HUDEP-2 (cell line): Measurements from ENCODE around the gene ARHGAP32.

Experiments used
- DNase-seq, 76 experiments: peaks; one replicate each; lab custom pipeline; 2025; ENCODE audit not compliant: unreplicated experiment in 76 of 76; lab: John Stamatoyannopoulos, UW

ARHGAP32 gene

DNA sequence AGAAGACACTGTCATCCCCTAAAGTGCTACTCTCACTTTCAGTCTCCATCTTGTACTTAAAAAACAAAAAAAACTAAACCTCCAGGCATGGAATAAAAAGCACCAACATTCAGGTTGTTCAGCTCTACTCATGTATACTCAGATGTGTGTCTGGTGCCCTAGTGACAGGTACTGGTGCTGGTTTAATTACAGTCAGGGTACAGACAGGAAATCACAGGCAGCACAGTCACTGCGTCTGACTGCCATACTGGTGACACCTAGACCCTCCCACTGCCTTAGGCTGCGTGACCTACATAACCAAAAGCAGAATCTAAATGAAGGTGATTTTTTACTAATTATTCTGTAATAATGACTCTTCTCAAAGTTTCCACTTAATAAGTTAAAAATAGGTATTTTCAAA, at the start of gene ARHGAP32:
Gene ARHGAP32 (minus strand): TSS at position 176 of the 400 bp plus-strand sequence. CDS start 127 bp downstream, at position 49.
- no peak for DNase-seq

DNA sequence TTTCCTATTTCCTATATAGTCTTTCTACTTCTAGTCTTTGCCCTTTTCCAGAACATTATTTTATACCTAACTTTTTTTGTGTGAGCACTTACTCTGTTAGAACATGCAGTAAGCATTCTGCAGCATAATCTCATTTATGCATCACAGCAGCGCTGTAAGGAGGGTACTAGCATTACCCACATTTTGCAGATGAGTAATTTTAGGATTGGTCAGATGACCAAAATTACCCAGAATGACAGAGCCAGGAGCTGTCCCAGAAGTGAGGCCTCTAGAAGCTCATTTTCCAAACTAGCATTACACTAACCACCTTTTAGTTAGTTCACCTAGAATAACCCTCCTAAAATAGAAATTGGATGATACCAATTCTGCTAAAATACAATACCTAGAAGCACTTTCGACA, 47.1 kb upstream of the ARHGAP32 start:
- DNase-seq: no peak

DNA sequence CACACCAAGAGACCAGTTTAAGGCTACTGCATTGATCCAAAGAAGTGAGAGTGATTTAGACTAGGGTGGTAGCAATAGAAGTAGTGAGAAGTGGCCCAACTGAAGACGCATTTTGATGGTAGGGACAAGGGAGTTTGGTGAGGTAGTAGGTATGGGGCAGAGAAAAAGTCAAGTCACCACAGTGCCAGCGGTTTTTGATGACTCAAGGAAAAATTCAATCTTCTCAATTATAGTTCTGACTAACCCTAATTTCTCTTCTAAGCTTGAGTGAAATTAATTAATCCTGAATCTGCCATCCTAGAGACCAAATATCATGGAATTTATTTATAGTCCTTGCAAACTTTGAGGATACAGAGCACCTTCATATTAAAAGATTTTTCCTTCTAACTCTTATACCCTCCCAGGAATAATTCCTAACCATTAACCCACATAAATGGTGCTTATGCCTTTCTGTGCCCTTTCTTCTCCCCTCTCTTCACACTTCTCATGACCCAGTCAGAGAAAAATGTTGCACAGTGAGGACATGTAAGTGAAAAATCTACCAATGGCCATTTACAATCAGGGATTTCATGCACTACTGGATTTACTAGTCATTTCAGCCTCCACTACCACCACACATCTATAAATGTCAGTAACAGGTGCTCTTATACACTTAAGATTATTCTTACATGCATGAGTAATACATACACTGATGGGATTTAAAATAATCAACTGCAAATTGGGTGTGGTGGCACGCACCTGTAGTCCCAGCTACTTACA, 45.9 kb upstream of the ARHGAP32 start:
- no peak for DNase-seq

DNA sequence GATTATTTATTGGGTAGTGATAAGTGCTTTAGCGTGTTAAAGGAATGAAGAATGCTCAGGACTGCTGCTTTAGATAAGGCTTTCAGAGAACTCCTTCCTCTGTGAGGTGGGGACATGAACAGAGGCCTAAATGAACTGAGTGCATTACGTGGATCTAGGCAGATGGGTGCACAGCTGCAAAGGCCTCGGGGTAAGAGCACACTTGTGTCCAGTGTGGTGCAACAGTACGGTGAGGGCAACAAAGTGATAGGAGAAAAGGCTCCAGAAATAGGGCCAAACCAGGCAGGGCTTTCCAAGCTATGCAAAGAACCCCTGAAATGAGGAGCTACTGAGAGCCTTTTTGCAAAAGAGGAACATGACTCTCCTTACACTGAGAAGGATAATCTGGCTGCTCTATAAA, 45.3 kb upstream of the ARHGAP32 start:
- DNase-seq: no peak

DNA sequence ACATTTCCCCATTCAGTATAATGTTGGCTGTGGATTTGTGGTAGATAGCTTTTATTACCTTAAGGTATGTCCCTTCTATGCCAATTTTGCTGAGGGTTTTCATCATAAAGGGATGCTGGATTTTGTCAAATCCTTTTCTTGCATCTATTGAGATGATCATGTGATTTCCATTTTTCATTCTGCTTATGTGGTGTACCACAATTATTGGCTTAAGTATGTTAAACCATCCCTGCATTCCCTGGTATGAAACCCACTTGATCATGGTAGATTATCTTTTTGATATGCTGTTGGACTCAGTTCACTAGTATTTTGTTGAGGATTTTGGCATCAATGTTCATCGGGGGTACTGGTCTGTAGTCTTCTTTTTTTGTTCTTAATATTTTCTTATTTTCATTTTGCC, 44.7 kb upstream of the ARHGAP32 start:
- no peak for DNase-seq

DNA sequence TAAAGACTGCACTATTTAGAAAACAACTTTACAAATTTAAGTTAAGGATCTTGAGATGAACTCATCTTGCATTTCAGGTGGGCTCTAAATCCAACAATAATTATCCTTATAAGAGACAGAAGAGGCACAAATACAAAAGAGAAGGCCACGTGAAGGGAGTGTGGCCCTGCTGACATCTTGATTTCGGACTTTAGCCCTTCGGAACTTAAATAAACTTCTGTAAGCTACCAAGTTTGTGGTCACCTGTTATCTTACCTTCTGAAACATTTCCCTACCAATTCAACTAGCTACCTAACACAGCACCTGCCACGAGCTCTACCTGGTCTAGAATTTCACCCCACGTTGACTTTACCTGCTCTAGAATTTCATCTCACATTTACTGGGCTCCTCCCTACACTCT, 42.9 kb upstream of the ARHGAP32 start:
- no peak for DNase-seq

DNA sequence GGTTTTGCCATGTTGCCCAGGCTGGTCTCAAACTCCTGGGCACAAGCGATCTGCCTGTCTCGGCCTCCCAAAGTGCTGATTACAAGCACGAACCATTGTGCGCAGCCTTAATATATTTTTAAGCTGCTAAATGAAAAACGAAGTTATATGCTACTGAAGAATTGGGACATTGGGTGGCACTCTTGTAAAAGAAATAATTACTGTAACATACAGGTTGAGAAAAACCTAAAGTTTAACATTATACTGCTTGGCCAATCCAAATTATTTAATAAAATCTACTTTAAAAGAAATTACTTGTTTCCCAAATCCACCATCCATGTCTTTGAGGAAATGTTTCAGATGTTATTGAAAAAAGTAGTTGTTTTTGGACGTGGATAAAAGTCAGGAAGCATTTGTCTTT, 37.9 kb upstream of the ARHGAP32 start:
- no peak for DNase-seq

DNA sequence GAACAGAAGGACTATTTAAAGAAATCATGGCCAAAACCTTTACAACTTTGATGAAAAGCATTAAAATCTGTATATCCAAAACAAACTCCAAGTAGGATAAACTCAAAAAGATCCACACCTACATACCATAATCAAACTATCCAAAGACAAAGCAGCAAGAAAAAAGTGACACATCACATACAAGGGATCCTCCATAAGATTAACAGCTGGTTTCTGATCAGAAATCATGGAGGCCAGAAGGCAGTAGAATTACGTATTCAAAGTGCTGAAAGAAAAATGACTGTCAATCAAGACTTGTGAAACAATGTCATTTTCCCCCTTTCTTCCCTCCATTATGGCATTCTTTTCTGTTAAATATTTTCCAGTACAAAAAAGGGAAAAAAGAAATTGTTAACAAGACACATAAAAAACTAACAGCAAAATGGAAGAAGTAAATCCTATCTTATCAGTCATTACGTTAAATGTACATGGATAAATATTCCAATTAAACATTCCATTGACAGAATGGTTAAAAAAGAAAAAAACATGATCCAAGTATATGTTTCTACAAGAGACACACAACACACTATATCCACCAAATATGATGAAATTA, 34.2 kb upstream of the ARHGAP32 start:
- no peak for DNase-seq

DNA sequence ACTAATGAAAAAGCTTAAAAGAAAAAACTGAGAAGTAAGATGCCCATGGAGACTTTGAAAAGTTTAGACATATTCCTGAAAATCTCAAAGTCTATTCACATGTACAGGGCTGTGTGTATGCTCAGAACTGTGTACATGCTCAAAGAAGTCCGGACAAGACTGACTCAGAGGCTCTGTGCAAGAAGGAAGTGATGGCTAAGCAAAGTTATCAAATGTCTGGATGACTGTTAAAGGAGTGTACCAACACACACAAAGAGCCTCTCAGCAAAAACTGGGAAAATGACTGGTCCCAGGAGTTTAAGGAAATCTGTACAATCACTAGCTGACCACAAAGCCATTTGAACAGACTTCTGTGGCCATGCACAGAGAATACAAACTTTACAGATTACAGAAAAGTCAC, 33.1 kb upstream of the ARHGAP32 start:
- DNase-seq: no peak

DNA sequence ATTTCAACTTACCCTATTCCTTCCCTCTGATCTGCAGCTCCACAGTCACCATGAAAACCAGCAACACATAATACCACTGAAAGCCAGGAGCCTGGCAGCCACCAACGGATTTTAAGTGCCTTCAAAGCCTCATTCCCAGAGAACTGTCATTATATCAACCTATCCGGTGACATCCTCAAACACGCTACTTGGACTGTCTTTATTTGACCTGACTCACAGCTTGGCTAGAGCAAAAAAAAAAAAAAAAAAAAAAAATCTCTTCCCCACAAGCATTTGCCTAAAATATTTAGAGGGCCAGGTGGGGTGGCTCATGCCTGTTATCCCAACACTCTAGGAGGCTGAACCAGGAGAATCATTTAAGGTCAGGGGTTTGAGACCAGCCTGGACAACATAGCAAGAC, 32.4 kb upstream of the ARHGAP32 start:
- no peak for DNase-seq

DNA sequence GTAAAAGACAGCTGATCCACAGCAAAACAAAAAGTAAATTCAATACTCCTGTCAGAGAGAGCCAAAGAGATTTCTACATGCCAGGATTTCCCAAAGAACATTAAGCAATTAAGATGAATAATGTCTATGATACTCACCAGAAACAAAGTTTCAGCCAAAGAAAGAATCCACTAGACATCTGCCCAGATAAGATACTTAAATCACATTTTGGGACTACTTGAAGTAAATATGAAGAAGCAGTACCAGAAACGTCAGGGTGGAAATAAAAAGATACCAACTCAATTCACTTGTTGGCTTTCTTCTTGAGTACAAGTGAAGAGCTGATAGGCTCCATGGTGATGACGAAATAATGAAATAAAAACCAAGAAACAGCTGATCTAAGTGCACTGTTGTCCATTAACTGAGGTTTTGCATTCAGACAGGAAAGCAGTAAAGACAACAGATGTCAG, 31.6 kb upstream of the ARHGAP32 start:
- DNase-seq: no peak

DNA sequence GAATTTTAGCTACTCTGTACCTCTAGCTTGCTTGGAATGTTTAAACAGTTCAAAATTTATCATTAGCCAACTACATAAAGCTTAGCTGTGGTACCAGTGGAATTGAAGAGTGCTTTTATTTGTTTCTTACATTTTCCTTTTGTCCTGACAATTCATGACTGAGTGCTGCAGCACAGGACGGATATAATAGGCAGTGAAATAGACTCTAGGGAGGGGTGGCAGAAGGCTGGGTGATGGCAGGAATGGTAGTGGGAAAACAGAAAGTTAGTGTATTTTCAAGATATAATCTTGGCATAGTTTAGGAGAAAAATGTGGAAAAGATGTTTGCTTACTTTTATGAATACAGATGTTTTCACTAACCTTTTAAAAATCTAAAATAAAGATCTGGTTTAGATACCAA, 31.1 kb upstream of the ARHGAP32 start:
- DNase-seq: no peak

DNA sequence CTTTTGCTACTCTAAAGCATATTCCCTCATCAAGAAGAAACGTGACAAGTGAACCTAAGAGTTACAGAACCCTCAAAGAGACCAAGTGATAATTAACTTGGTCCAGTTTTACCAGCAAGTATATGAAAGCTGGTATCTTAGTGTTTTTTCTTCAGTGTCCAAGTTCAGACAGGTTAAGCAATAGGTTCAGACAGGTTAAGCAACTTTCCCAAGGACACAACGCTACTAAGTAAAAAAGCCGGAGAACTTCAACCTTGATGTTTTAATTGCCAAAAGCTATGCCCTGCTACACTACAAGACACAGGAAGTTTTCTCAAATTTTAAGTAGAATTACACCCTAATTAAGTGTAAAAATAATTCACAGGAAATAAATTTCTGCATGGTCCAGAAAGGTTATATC, 30.0 kb upstream of the ARHGAP32 start:
- no peak for DNase-seq

DNA sequence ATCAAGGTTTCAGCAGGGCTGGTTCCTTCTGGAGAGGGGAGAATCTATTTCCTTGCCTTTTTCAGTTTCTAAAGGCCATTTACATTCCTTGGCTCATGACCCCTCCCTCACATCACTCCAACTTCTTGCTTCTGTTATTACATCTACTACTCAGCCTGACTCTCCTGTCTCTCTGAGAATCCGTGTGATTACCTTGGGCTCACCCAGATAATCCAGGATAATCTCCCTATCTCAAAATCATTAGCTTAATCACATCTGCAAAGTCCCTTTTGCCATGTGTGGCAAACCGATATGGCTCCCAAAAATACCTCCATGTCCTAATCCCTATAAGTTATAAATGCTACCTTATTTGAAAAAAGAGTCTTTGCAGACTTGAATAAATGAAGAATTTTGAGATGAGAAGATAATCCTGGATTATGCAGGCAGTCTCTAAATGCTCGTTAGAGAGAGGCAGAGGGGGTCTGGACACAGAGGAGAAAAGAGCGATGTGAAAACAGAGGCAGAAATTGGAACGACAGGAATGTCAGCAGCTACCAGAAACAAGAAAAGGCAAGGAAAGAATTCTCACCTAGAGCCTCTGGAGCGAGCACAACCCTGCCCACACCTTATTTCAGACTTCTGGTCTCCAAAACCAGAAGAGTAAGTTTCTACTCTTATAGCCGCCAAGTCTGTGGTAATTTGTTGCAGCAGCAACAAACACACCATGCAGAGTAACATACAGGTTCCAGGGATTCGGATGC, 23.6 kb upstream of the ARHGAP32 start:
- no peak for DNase-seq

DNA sequence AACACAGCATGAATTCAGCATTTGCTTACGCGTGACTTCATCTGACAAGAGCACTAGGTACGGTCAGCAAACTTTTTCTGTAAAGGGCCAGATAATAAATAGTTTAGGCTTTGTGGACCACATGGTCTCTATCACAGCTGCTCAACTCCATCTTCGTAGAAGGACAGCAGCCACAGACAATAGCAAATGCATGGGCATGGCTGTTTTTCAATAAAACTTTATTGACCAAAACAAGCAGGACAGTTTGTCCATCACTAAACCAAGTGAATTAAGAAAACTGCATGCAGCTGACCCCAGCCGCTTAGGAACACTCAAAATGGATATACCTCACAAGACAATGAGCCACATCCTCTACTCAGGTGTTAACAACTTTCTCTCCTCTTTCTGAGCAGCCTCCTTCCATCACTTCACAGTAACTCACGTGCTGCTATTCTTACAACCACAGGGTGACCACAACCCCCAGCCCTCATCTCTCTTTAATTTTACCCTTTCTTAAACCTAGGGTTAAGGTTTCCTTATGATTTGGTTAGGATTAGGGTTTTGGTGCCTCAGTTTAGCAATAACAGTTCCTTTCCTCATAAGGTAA, 22.7 kb upstream of the ARHGAP32 start:
- no peak for DNase-seq

DNA sequence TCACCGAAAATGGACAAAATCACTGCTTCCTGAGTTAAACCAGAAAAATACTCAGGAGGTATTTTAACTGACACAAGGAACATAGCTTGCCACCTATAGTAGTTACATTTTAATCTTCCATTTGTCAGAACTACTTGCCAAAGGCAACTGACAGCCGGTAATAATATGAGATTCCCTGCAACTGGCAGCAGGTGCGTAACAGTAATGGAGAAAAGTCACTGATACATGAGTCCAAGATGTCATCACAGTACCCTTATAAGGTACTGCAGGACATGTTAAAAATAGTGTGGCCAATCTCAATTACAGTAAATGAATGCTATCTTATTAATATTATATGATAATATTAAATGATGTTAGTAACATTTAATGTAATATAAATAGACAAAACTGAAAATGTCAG, 21.1 kb upstream of the ARHGAP32 start:
- no peak for DNase-seq

DNA sequence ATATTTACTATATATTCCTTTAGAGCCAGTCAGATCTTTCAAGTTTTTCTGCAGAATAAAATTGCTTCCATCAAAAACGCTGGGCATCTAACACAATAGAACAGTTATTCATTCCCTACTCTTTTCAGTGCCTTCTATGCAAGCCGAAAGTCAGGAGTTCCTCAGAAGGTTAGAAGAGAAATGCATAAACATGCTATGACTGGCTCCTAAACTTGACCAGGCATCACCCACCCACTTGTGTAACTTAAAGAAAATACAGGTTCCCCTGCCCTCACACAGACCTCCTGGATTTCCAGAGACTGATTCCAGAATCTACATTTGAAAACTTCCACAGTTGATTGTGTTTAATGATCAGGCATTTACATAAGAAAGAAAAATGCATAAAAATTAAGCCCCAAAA, 19.3 kb upstream of the ARHGAP32 start:
- no peak for DNase-seq

DNA sequence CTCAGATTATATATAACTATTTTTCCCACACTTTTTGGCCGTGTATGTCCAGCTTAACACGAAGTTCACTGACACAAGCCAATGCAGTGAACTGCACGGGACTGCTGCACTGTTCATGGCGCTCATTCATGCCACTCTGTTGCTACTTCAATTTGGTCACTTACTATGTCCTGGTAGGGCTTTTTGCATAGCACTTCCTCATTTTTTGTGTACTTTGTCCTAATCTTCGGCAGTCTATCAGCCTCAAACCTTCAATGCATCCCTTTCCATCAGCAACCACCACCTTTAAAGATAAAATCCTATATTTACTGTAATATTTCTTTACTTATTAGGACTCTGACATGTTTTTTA, 18.7 kb upstream of the ARHGAP32 start:
- no peak for DNase-seq

DNA sequence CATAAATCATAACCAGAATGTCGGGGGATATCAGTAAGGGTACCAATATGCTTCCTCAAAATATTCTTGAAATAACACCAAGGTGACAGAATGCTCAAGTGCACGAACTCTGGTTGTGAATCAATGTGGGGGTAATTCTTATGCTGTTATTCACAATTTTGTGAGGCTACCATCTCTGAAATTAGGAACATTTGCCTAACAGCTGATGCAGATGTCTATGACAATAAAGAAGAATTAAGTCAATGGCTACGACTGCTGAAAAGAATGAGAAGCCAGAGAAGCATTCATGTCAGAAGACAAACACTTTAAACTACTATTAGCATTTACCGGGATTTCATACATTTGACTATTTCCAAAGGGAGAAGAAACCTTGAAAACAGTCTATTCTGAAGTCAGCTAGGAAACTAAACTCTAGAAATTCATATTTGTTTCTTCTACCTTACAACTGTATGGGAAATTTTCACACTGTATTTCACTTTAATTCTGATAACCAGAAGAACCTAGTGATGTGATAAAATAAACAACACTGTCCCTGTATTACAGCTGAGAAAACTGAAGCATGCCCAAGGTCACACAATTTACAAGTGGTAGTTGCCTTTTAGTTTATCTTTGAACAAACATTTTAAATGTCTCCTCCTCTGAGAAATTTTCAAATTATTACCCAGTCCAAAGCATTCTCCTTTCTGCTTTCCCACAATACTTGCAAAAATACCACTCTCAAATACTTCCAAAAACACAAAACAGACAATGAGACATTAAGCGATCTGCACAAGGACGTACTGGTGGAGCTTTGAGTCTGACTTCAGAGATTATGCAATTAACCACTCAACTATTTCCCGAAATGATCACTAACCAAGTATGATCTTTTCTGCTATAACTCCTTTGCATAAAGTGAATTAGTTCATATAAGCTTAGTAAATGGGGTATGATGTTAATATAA, 18.0 kb upstream of the ARHGAP32 start:
- no peak for DNase-seq

DNA sequence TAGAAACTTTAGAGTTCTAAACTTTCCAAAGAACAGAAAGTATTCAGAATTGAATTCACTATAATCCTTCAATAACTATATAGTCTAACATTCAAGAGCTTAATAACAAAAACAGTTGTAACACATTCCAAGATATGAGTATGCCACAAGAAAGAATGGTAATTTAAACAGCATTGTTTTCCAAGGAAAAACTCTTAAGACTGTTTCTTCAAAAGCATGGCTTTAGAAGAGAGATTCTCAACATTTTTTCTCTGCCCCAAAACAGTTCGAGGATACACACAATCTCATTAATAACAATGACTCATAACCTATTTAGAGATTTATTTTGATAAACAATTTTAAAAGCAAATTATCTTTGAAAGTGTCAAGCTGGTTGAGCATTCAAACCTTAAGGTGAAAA, 16.7 kb upstream of the ARHGAP32 start:
- DNase-seq: no peak
